Measurements from ENCODE around the gene ARHGEF3. TPM values are rescaled to one million over a fixed set of nuclear protein-coding genes. Genes with fewer than 3 reads are reported as not detected.

The ARHGEF3 gene
- total and polyA plus RNA-seq, 4 donors = 18.6 to 25.9 (median 24.1) TPM

DNA sequence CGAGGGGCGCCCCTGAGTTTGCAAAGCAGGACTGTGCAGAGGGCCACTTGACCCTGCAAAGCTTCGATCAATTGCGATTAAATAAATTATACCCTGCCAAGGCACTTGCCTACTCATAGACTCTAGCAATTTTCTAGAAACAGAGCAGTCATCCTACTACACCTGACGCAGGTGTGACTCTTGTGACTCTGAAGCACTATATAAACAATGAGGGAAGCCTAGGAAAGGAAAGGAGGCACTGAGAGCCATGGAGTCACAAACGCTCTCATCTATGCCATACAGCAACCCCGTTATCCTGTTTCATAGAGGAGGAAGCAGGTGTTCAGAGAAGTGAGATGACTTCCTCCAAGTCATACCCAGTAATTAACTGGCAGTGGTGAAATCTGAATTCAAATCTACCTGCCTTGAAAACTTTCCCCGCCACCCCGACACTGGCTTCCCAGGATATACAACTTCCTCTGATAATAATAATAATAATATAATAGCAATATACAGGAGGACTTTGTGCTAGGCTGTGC lies 14.4 kb downstream of the ARHGEF3 start:
- no peaks in the 10 kb centered on the region for H3K36me3 ChIP-seq (ENCODE audit: control insufficient read depth, insufficient read depth, low read length)
- H3K9me3 ChIP-seq (ENCODE audit: control insufficient read depth, insufficient read depth, low read length) = no peaks in the 10 kb centered on the region
- H3K4me3 ChIP-seq (ENCODE audit: low read depth, low read length) = no peak overlapping the region
- no peaks in the 10 kb centered on the region for H3K27me3 ChIP-seq (ENCODE audit: control insufficient read depth, insufficient read depth, low read length)
- DNase-seq (ENCODE audit: low read depth in 4 of 6, low spot score in 6 of 6) = no peak
- H3K27ac ChIP-seq (ENCODE audit: low read depth, low read length) = no peak overlapping the region
- whole genome bisulfite sequencing (ENCODE audit: insufficient coverage) = 93% methylated on average over 4 of the region's 9 CpGs
- peaks cover 9% of the 10 kb centered on the region for H3K4me1 ChIP-seq (ENCODE audit: control insufficient read depth, insufficient read depth, low read length)

DNA sequence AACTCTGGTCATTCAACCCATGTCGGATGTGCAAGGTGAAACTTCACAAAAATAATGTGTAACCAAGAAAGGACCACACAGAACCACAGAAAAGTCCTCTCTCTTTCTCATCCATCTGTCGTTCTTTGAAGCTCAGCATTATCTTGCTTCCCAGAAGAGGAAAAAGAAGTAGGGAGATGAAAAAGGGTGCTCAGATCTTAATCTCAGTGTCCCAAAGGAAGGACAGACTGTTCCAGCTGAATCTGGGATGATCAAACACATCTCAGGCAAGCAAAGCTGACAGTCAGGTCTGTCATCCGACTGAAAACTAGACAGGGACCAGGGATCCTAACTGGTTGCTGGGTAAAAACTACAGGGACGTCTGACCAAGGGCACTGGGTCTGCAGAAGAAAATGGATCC lies 16.2 kb downstream of the ARHGEF3 start:
- H3K27ac ChIP-seq (ENCODE audit: low read depth, low read length) = no peak overlapping the region
- H3K36me3 ChIP-seq (ENCODE audit: control insufficient read depth, insufficient read depth, low read length) = no peaks in the 10 kb centered on the region
- H3K4me3 ChIP-seq (ENCODE audit: low read depth, low read length) = no peak overlapping the region
- no peaks in the 10 kb centered on the region for H3K9me3 ChIP-seq (ENCODE audit: control insufficient read depth, insufficient read depth, low read length)
- DNase-seq (ENCODE audit: low read depth in 4 of 6, low spot score in 6 of 6) = no peak
- peaks cover 9% of the 10 kb centered on the region for H3K4me1 ChIP-seq (ENCODE audit: control insufficient read depth, insufficient read depth, low read length)
- H3K27me3 ChIP-seq (ENCODE audit: control insufficient read depth, insufficient read depth, low read length) = no peaks in the 10 kb centered on the region
- WGBS (ENCODE audit: insufficient coverage) = 88% methylated on average over 2 of the region's 4 CpGs

DNA sequence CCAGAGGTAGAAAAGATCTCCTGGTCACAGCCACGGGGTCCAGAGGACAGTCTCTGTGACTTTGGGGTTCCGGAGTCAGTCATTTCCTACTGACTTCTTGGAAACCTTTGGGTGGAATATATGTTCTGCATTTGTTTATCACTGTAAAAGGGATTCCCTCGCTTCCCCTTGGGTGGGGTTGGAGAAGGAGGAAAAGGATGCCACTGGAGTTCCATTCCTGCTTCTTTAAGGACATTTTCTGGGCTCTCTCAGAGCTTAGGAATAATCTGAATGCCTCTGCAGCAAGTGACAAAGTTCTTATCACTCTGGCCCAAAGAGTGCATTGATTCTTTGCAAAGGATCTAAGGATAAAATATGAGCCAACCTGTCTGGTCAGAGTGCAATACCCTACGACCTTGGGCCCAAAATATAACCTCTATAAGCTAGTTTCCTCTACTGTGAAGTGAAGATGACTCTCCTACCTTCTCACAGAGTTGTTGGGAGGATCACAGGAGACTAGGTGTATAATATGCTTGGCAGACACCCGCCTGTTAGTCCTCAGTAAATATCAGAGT lies 17.2 kb downstream of the ARHGEF3 start:
- Histone ChIP-seq H3K27ac (ENCODE audit: low read depth, low read length) (no peak overlapping the region), H3K4me1 (ENCODE audit: control insufficient read depth, insufficient read depth, low read length) (peaks cover 9% of the 10 kb centered on the region), H3K4me3 (ENCODE audit: low read depth, low read length) (no peak overlapping the region), H3K36me3 (ENCODE audit: control insufficient read depth, insufficient read depth, low read length) (no peaks in the 10 kb centered on the region), H3K27me3 (ENCODE audit: control insufficient read depth, insufficient read depth, low read length) (no peaks in the 10 kb centered on the region), H3K9me3 (ENCODE audit: control insufficient read depth, insufficient read depth, low read length) (no peaks in the 10 kb centered on the region)
- WGBS (ENCODE audit: insufficient coverage) = 100% methylated on average over 3 of the region's 5 CpGs
- DNase-seq (ENCODE audit: low read depth in 4 of 6, low spot score in 6 of 6) = no peak

DNA sequence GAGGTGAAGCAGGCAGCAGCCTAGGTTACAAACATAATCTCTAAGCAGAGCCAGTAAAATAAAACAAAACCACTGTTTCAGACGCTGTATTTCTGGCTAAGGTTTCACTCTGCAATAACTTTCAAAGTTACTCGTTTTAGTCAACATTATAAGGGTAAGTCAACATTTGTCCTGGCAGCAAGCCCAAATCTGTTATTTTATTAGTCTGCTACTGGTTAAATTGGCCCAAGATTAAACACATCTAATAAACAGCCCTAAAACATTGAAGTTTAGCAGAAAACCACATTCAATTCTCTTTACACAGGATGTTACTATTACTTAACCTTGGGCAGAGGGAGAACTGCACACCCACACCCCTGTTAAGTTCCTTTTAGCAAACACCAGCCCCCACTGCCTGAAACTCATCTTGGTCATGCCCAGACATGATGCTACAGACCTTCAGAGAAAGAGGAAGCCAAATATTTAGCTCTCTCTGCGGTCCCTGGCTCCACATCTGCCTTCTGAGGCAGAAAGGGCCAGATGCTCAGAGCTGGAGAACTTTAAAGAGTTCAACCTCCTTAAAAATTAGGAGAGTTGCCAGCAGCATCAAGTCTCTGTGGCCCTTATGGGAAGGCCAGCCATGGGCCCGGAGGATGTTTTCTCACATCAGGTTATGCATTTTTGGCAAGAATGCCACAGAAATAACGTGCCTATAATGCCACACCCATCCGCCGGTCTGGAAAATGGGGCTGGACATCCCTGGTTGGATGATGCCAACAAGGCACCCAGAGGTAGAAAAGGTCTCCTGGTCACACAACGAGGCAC lies 17.9 kb downstream of the ARHGEF3 start:
- H3K4me1 ChIP-seq (ENCODE audit: control insufficient read depth, insufficient read depth, low read length) = peaks cover 9% of the 10 kb centered on the region
- no peaks in the 10 kb centered on the region for H3K9me3 ChIP-seq (ENCODE audit: control insufficient read depth, insufficient read depth, low read length)
- H3K27me3 ChIP-seq (ENCODE audit: control insufficient read depth, insufficient read depth, low read length) = no peaks in the 10 kb centered on the region
- peak in 2 of 6 donors; percentile 21 to 71 for DNase-seq (ENCODE audit: low read depth in 4 of 6, low spot score in 6 of 6)
- 78% methylated on average over 7 of the region's 8 CpGs for WGBS (ENCODE audit: insufficient coverage)
- H3K27ac ChIP-seq (ENCODE audit: low read depth, low read length) = peak overlapping the region; percentile 44
- no peaks in the 10 kb centered on the region for H3K36me3 ChIP-seq (ENCODE audit: control insufficient read depth, insufficient read depth, low read length)
- H3K4me3 ChIP-seq (ENCODE audit: low read depth, low read length) = no peak overlapping the region

DNA sequence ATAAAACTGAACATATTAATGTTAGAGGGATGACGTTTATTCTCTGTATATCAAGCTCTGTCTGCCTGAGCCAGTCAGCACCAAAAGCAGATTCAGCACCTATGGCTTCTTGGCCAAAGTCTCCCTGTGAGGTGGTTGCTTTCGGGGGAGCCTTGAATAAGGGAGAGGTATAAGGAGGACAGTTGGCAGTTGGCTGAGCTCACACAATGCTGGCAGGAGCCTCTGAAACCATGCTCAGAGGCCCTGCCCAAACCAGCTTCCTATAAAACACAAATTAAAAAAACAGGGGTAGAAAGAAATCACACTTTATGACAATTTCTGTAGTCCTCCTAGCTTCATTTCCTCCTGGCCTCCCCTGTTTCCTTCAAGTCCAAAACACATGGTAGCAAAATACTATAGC lies 18.8 kb downstream of the ARHGEF3 start:
- Histone ChIP-seq H3K36me3 (ENCODE audit: control insufficient read depth, insufficient read depth, low read length) (no peaks in the 10 kb centered on the region), H3K27ac (ENCODE audit: low read depth, low read length) (no peak overlapping the region), H3K4me3 (ENCODE audit: low read depth, low read length) (no peak overlapping the region), H3K9me3 (ENCODE audit: control insufficient read depth, insufficient read depth, low read length) (no peaks in the 10 kb centered on the region), H3K4me1 (ENCODE audit: control insufficient read depth, insufficient read depth, low read length) (peaks cover 9% of the 10 kb centered on the region), H3K27me3 (ENCODE audit: control insufficient read depth, insufficient read depth, low read length) (no peaks in the 10 kb centered on the region)
- WGBS (ENCODE audit: insufficient coverage) = 100% methylated on average over 1 of the region's 2 CpGs
- DNase-seq (ENCODE audit: low read depth in 4 of 6, low spot score in 6 of 6) = no peak

DNA sequence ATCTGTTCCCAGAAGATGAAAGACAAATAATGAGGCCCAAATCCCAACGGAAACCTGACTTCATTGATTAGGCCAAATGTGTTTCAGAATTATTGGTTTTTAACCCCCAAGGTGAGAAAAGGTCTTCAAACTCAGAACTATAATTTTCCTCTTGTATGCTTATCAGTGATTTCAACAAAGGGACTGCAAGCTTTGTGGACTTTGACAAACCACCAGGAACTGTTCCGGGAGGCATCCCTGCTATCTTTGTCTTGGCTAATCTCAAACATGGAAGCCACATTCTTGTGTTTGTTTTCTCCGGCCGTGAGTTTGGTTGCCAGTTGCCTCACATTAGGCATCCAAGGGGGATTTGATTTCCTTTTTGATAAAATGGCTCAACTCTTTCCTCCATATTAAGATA lies 19.5 kb downstream of the ARHGEF3 start:
- Histone ChIP-seq H3K36me3 (ENCODE audit: control insufficient read depth, insufficient read depth, low read length) (no peaks in the 10 kb centered on the region), H3K4me3 (ENCODE audit: low read depth, low read length) (no peak overlapping the region), H3K4me1 (ENCODE audit: control insufficient read depth, insufficient read depth, low read length) (peaks cover 9% of the 10 kb centered on the region), H3K27ac (ENCODE audit: low read depth, low read length) (no peak overlapping the region), H3K27me3 (ENCODE audit: control insufficient read depth, insufficient read depth, low read length) (no peaks in the 10 kb centered on the region), H3K9me3 (ENCODE audit: control insufficient read depth, insufficient read depth, low read length) (no peaks in the 10 kb centered on the region)
- DNase-seq (ENCODE audit: low read depth in 4 of 6, low spot score in 6 of 6) = no peak
- no CpG with 5 or more reads among the region's 4 CpGs for WGBS (ENCODE audit: insufficient coverage)

DNA sequence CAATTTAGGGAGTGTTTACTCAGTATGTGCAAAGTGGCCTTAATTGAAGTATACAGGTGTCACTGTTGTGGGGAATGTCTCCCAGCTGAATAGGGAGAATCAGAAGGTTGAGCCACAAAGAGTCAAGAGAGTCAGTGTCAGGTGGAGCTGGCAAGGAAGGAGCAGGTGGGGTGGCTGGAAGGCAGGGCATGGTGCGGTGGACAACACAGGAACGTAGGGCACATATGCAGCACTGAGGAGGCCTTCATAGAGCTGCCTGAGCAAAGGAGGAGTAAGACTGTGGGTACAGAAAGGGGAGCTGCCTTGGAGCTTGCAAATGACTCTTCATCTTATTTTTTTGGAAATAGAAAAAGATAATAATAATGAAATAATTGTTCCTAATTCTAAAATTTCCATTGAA lies 20.0 kb downstream of the ARHGEF3 start:
- Histone ChIP-seq H3K36me3 (ENCODE audit: control insufficient read depth, insufficient read depth, low read length) (no peaks in the 10 kb centered on the region), H3K27me3 (ENCODE audit: control insufficient read depth, insufficient read depth, low read length) (no peaks in the 10 kb centered on the region), H3K4me1 (ENCODE audit: control insufficient read depth, insufficient read depth, low read length) (peaks cover 9% of the 10 kb centered on the region), H3K9me3 (ENCODE audit: control insufficient read depth, insufficient read depth, low read length) (no peaks in the 10 kb centered on the region), H3K27ac (ENCODE audit: low read depth, low read length) (no peak overlapping the region), H3K4me3 (ENCODE audit: low read depth, low read length) (no peak overlapping the region)
- WGBS (ENCODE audit: insufficient coverage) = 93% methylated on average over 2 of the region's 2 CpGs
- no peak for DNase-seq (ENCODE audit: low read depth in 4 of 6, low spot score in 6 of 6)

DNA sequence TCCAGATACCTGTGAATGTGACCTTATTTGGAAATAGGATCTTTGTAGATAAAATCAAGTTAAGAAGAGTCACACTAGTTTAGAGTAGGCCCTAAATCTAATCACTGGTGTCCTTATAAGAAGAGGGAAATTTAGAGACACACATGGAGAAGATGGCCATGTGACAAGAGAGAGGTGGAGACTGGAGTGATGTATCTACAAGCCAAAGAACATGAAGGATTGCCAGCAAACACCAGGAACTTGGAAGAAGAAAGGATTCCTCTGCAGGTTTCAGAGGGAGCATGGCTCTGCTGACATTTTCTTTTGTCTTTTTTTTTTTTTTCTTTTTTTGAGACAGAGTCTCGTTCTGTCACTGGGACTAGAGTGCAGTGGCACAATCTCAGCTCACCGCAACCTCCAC lies 20.8 kb downstream of the ARHGEF3 start:
- no peaks in the 10 kb centered on the region for H3K9me3 ChIP-seq (ENCODE audit: control insufficient read depth, insufficient read depth, low read length)
- peaks cover 10% of the 10 kb centered on the region for H3K4me1 ChIP-seq (ENCODE audit: control insufficient read depth, insufficient read depth, low read length)

DNA sequence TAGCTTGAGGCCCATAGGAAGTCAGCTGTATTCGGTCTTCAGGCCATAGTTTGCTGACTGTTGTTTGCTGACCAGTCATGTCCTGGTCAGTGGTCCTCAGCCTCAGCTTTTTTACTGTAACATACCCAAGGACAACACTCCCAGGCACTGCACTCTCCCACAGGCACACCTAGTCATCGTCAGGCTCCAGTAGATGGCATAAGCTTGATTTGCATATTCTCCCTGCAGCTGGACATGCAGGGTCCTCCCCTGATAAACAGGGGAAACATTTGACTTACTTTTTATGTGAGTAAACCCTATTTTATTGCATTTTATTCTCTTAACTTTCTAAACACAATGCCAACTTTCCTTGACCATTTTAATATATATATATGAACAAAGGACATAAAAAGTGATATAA lies 22.9 kb downstream of the ARHGEF3 start:
- Histone ChIP-seq H3K9me3 (ENCODE audit: control insufficient read depth, insufficient read depth, low read length) (no peaks in the 10 kb centered on the region), H3K36me3 (ENCODE audit: control insufficient read depth, insufficient read depth, low read length) (no peaks in the 10 kb centered on the region), H3K27me3 (ENCODE audit: control insufficient read depth, insufficient read depth, low read length) (no peaks in the 10 kb centered on the region), H3K27ac (ENCODE audit: low read depth, low read length) (no peak overlapping the region), H3K4me3 (ENCODE audit: low read depth, low read length) (no peak overlapping the region), H3K4me1 (ENCODE audit: control insufficient read depth, insufficient read depth, low read length) (peaks cover 12% of the 10 kb centered on the region)
- DNase-seq (ENCODE audit: low read depth in 4 of 6, low spot score in 6 of 6) = no peak
- WGBS (ENCODE audit: insufficient coverage) = 83% methylated on average over 1 of the region's 2 CpGs

More for the DNA sequence above, 20.8 kb downstream of the ARHGEF3 start:
- Histone ChIP-seq H3K27me3 (ENCODE audit: control insufficient read depth, insufficient read depth, low read length) (no peaks in the 10 kb centered on the region), H3K4me3 (ENCODE audit: low read depth, low read length) (no peak overlapping the region), H3K36me3 (ENCODE audit: control insufficient read depth, insufficient read depth, low read length) (no peaks in the 10 kb centered on the region), H3K27ac (ENCODE audit: low read depth, low read length) (no peak overlapping the region)
- WGBS (ENCODE audit: insufficient coverage) = 100% methylated on average over 2 of the region's 2 CpGs
- peak in 1 of 6 donors; percentile 54 for DNase-seq (ENCODE audit: low read depth in 4 of 6, low spot score in 6 of 6)

DNA sequence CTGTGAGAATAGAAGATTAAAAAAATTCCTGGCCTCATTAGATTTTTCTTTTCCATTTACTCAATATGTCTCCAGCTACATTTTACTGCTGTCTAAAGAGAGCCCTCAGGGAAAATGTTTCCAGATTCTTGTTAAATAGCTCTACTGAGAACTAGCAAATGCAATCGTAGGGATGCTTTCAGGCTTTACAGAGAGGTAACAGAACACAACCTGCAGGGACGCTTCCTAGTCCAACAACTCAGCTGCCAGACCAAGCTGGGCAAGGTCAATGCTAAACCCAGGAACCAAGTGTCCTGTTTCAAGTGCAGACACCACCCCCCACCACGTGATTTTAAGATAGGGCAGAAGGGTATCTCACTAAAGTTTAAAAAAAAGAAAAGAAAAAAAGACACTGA lies 25.2 kb downstream of the ARHGEF3 start:
- Histone ChIP-seq H3K4me1 (ENCODE audit: control insufficient read depth, insufficient read depth, low read length) (peaks cover 6% of the 10 kb centered on the region), H3K9me3 (ENCODE audit: control insufficient read depth, insufficient read depth, low read length) (no peaks in the 10 kb centered on the region), H3K27me3 (ENCODE audit: control insufficient read depth, insufficient read depth, low read length) (no peaks in the 10 kb centered on the region), H3K36me3 (ENCODE audit: control insufficient read depth, insufficient read depth, low read length) (peaks cover 2% of the 10 kb centered on the region), H3K4me3 (ENCODE audit: low read depth, low read length) (no peak overlapping the region), H3K27ac (ENCODE audit: low read depth, low read length) (no peak overlapping the region)
- 42% methylated on average over 2 of the region's 3 CpGs for WGBS (ENCODE audit: insufficient coverage)
- no peak for DNase-seq (ENCODE audit: low read depth in 4 of 6, low spot score in 6 of 6)

Data from spinal cord (tissue), 10 donors.